B cell (primary cell): ENCODE measurements around the gene CYP2S1. TPM values are rescaled to one million over a fixed set of nuclear protein-coding genes. Genes with fewer than 3 reads are reported as not detected.

Source experiments
- ATAC-seq: fragments of 200-7000 bp; cut with Tn5 transposase; one replicate; pipeline ENCODE4 v1.10.0; 2021; ENCODE audit warnings: low read depth, mild to moderate bottlenecking, moderate number of reproducible peaks, moderate library complexity
- CTCF ChIA-PET: fragments of 350-600 bp; sonication (Branson Sonifier 250); formaldehyde crosslinking; loops from one replicate; lab custom pipeline; 2021; ENCODE audit warnings: antibody characterized with exemption, inconsistent platforms; lab: Charles Lee
- POLR2A ChIA-PET: fragments of 350-600 bp; sonication (Branson Sonifier 250); formaldehyde crosslinking; loops from one replicate; lab custom pipeline; 2021; ENCODE audit warnings: antibody characterized with exemption; lab: Charles Lee
- DNase-seq: peaks from one replicate; pipeline ENCODE4 v3.0.0; 2013
- H2AFZ ChIP-seq: 2 replicates; pipeline ENCODE4 v1.6.1; 2012; ENCODE audit warnings: mild to moderate bottlenecking, low read depth, low read length; ENCODE audit not compliant: insufficient read depth, poor library complexity, severe bottlenecking
- H3K27ac ChIP-seq, 2 donors: 1 replicate in 1 of 2; 2 replicates in 1 of 2; pipeline ENCODE4 v1.5.1; 2012 to 2013; ENCODE audit warnings: low read length in 2 of 2, mild to moderate bottlenecking in 2 of 2, moderate library complexity in 1 of 2
- H3K27me3 ChIP-seq, 4 experiments: fragments of 200-600 bp in 1 of 4; sonication (generic) in 1 of 4; replicated peaks in 1 of 4; 1 replicate in 2 of 4; 2 replicates in 2 of 4; pipeline versions ENCODE4 v1.6.1 to v1.7.0; 2013 to 2016; ENCODE audit warnings: low read length in 3 of 4, mild to moderate bottlenecking in 2 of 4, mixed read lengths in 1 of 4, moderate library complexity in 1 of 4; ENCODE audit not compliant: insufficient read depth in 4 of 4, control insufficient read depth in 3 of 4; ENCODE audit errors: control extremely low read depth in 1 of 4
- H3K36me3 ChIP-seq, 2 experiments: replicated peaks in 1 of 2; 1 replicate in 1 of 2; 2 replicates in 1 of 2; pipeline versions ENCODE4 v1.6.1 to v1.7.1; 2013; ENCODE audit warnings: low read length in 1 of 2; ENCODE audit not compliant: insufficient read depth in 2 of 2, control insufficient read depth in 1 of 2; ENCODE audit errors: control extremely low read depth in 1 of 2, extremely low read depth in 1 of 2
- H3K4me1 ChIP-seq, 2 donors: fragments of 200-600 bp in 1 of 2; sonication (generic) in 1 of 2; 1 replicate in 1 of 2; 2 replicates in 1 of 2; pipeline versions ENCODE4 v1.5.1 to v1.6.1; 2013 to 2017; ENCODE audit warnings: low read length in 2 of 2; ENCODE audit not compliant: control insufficient read depth in 2 of 2, insufficient read depth in 2 of 2
- H3K4me2 ChIP-seq: replicated peaks from 2 replicates; pipeline ENCODE3; 2012; ENCODE audit warnings: mild to moderate bottlenecking, low read depth, low read length; ENCODE audit not compliant: poor library complexity, severe bottlenecking
- H3K4me3 ChIP-seq, 5 experiments: fragments of 200-600 bp in 1 of 5; sonication (generic) in 1 of 5; 1 replicate in 3 of 5; 2 replicates in 2 of 5; pipeline versions ENCODE4 v1.5.1 to v1.7.0; 2011 to 2016; ENCODE audit warnings: low read length in 4 of 5, mild to moderate bottlenecking in 4 of 5, low read depth in 2 of 5, control low read depth in 1 of 5, moderate library complexity in 1 of 5; ENCODE audit not compliant: insufficient read depth in 1 of 5; ENCODE audit errors: control extremely low read depth in 1 of 5, extremely low read depth in 1 of 5
- H3K79me2 ChIP-seq: fragments of 200-600 bp; sonication (generic); one replicate; pipeline ENCODE4 v1.6.0; 2016; ENCODE audit warnings: low read length; ENCODE audit not compliant: control insufficient read depth, insufficient read depth
- H3K9ac ChIP-seq: fragments of 200-600 bp; sonication (generic); 2 replicates; pipeline ENCODE4 v1.6.1; 2017; ENCODE audit warnings: mild to moderate bottlenecking, low read length, moderate library complexity
- H3K9me3 ChIP-seq, 3 donors: one replicate each; pipeline versions ENCODE4 v1.6.1 to v1.7.1; 2013; ENCODE audit warnings: low read length in 2 of 3; ENCODE audit not compliant: control insufficient read depth in 2 of 3, insufficient read depth in 1 of 3; ENCODE audit errors: control extremely low read depth in 1 of 3
- H4K20me1 ChIP-seq: 2 replicates; pipeline ENCODE4 v1.6.0; 2012; ENCODE audit warnings: mild to moderate bottlenecking, low read length; ENCODE audit not compliant: insufficient read depth, control insufficient read depth, poor library complexity, severe bottlenecking
- H3K27ac Mint-ChIP-seq: one replicate; pipeline ENCODE4 v1.8.0; 2021; ENCODE audit warnings: mixed read lengths
- H3K27me3 Mint-ChIP-seq: one replicate; pipeline ENCODE4 v1.8.0; 2021; ENCODE audit warnings: mixed read lengths
- H3K4me1 Mint-ChIP-seq: one replicate; pipeline ENCODE4 v1.8.0; 2021; ENCODE audit warnings: mixed read lengths
- H3K4me3 Mint-ChIP-seq: one replicate; pipeline ENCODE4 v1.8.0; 2021; ENCODE audit warnings: mixed read lengths
- H3K9me3 Mint-ChIP-seq: one replicate; pipeline ENCODE4 v1.8.0; 2022; ENCODE audit warnings: mixed read lengths; ENCODE audit not compliant: insufficient read depth
- EZH2 ChIP-seq: IDR thresholded peaks from 2 replicates; pipeline ENCODE4 v1.6.1; 2012; ENCODE audit warnings: borderline replicate concordance, low read depth, mild to moderate bottlenecking, moderate library complexity, low read length; ENCODE audit not compliant: insufficient read depth, poor library complexity, severe bottlenecking
- WGBS: methylation state at CpG from one replicate; pipeline ENCODE4 v1.1.5; 2013; ENCODE audit warnings: missing lambda C conversion rate; ENCODE audit not compliant: insufficient coverage; 5-methylcytosine and 5-hydroxymethylcytosine counted together
- intact Hi-C: fragments of 100-400 bp; cut with micrococcal nuclease; formaldehyde crosslinking; loops from one replicate; pipeline ENCODE4 v1.10.0; 2022
- polyA plus RNA-seq: library from polyadenylated mRNA; depleted of rRNA; stranded (reverse); fragments of >200 nt; gene quantifications from 2 replicates; pipeline ENCODE4 v1.2.3, GENCODE V29; 2012
- total RNA-seq, 2 donors: library from RNA; stranded (reverse); fragments of 120-200 nt in 1 of 2; gene quantifications; 1 replicate in 1 of 2; 2 replicates in 1 of 2; pipeline versions ENCODE4 v1.2.3 to v1.2.4, GENCODE V29; 2013 to 2022
- TF ChIP-seq, protein P1 (sequence below): fragments of 200-600 bp; IDR thresholded peaks from one replicate; pipeline ENCODE4 v1.8.0; 2022; ENCODE audit warnings: antibody characterized with exemption, mild to moderate bottlenecking

Gene CYP2S1
- total and polyA plus RNA-seq, 2 donors (not counting 1 experiment from before 2014, with no cell fraction given), result 0.09 TPM; not detected in 1

DNA sequence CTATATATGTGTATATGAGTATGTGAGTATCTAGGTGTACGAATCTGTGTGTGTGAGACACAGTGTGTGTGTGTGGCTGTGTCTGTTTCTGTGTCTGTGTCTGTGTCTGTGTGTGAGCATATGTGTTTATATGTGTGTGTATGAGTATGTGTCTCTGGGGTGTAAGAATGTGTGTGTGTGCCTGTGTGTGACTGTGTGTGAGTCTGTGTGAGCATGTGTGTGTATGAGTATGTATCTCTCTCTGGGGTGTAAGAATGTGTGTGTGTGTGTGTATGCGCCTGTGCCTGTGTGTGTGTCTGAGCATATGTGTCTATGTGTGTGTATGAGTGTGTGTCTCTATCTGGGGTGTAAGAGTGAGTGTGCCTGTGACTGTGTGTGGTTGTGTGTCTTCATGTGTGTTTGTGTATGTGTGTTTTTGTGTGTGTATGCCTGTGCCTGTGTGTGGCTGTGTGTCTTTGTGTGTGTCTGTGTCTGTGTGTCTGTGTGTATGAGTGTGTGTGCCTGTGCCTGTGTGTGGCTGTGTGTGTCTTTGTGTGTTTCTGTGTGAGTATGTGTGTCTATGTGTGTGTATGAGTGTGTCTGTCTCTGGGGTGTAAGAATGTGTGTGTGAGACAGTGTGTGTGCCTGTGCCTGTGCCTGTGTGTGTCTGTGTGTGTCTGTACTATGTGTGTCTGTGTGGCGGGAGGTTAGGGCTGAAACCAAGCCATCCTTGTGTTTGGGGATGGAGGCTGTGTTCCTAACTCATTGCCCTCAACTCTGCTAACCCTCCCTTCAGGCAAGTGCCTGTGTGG lies 37.2 kb downstream of the CYP2S1 start:
- Mint-ChIP-seq H3K9me3 (no peaks in the 10 kb centered on the region), H3K27me3 (peaks cover 29% of the 10 kb centered on the region), H3K4me1 (peaks cover 10% of the 10 kb centered on the region), H3K4me3 (no peak overlapping the region), H3K27ac (no peak overlapping the region)
- CTCF ChIA-PET, result no interaction called here
- intact Hi-C loops, result no loop called here
- Histone ChIP-seq H3K27ac (no peak overlapping the region), H4K20me1 (no peaks in the 10 kb centered on the region), H3K4me3 (no peak overlapping the region), H3K4me2 (no peak overlapping the region), H3K36me3 (no peaks in the 10 kb centered on the region), H3K9ac (no peak overlapping the region), H3K4me1 (peaks cover 8 to 15% of the 10 kb centered on the region in 2 donors), H3K27me3 (peaks cover 0 to 38% (median 21%) of the 10 kb centered on the region in 4 experiments), H2AFZ (no peak overlapping the region), H3K9me3 (peaks cover 0 to 4% (median 0%) of the 10 kb centered on the region in 3 donors), H3K79me2 (no peaks in the 10 kb centered on the region)
- 88% methylated on average over 3 of the region's 3 CpGs for WGBS
- POLR2A ChIA-PET, result no interaction called here
- TF ChIP-seq, protein P1, sequence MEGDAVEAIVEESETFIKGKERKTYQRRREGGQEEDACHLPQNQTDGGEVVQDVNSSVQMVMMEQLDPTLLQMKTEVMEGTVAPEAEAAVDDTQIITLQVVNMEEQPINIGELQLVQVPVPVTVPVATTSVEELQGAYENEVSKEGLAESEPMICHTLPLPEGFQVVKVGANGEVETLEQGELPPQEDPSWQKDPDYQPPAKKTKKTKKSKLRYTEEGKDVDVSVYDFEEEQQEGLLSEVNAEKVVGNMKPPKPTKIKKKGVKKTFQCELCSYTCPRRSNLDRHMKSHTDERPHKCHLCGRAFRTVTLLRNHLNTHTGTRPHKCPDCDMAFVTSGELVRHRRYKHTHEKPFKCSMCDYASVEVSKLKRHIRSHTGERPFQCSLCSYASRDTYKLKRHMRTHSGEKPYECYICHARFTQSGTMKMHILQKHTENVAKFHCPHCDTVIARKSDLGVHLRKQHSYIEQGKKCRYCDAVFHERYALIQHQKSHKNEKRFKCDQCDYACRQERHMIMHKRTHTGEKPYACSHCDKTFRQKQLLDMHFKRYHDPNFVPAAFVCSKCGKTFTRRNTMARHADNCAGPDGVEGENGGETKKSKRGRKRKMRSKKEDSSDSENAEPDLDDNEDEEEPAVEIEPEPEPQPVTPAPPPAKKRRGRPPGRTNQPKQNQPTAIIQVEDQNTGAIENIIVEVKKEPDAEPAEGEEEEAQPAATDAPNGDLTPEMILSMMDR, result no peak
- TF ChIP-seq EZH2, result no peak
- no peak for ATAC-seq
- DNase-seq, result no peak

DNA sequence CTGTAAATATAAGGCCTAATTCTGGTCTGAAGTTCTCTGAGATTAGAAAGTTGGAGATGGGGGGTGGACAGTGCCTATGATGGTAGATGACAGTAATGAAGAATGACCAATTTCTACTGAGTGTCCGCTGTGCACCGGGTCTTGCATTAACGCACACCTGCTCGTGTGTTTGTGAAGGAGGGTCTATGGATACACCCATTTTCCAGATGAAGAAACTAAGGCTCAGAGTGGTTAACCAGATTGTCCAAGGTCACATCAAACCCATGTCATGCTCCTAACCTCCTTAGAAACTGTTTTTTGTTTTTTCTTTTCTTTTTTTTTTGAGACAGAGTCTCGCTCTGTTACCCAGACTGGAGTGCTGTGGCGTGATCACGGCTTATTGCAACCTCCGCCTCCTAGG lies 39.7 kb downstream of the CYP2S1 start:
- Histone ChIP-seq H3K36me3 (no peaks in the 10 kb centered on the region), H3K9ac (no peak overlapping the region), H3K27me3 (peaks cover 0 to 18% (median 9%) of the 10 kb centered on the region in 4 experiments), H4K20me1 (no peaks in the 10 kb centered on the region), H3K9me3 (no peaks in the 10 kb centered on the region), H3K4me2 (no peak overlapping the region), H3K4me3 (no peak overlapping the region), H3K27ac (no peak overlapping the region), H2AFZ (no peak overlapping the region), H3K79me2 (no peaks in the 10 kb centered on the region), H3K4me1 (no peaks in the 10 kb centered on the region)
- Mint-ChIP-seq H3K27ac (no peak overlapping the region), H3K9me3 (no peaks in the 10 kb centered on the region), H3K27me3 (peaks cover 13% of the 10 kb centered on the region), H3K4me1 (no peaks in the 10 kb centered on the region), H3K4me3 (no peak overlapping the region)
- no peak for ATAC-seq
- intact Hi-C loops, result no loop called here
- 96% methylated on average over 4 of the region's 8 CpGs for WGBS
- ChIA-PET CTCF (no interaction called here), POLR2A (no interaction called here)
- no peak for TF ChIP-seq EZH2
- TF ChIP-seq, protein P1, result no peak
- DNase-seq, result no peak
